Prostate gland (tissue), 2 donors: ENCODE data around the gene TEC. TPM values are rescaled to one million over a fixed set of nuclear protein-coding genes. Genes with fewer than 3 reads are reported as not detected.
"Not testable (repeated sequence)": the region's sequence is repeated elsewhere in the genome, so short reads cannot be mapped to it uniquely, and the experiment has no call there.

ENCODE experiments used
- DNase-seq: peaks from one replicate; pipeline ENCODE4 v3.0.0-alpha.2; 2019; ENCODE audit warnings: low spot score
- H3K27ac ChIP-seq, 2 donors: fragments of 200-600 bp; sonication (generic); 2 replicates each; pipeline ENCODE4 v1.5.1; 2017 to 2019
- H3K27me3 ChIP-seq: fragments of 200-600 bp; sonication (generic); replicated peaks from 2 replicates; pipeline ENCODE4 v1.5.1; 2019; ENCODE audit not compliant: insufficient read depth
- H3K36me3 ChIP-seq, 2 donors: fragments of 200-600 bp; sonication (generic); 1 replicate in 1 of 2; 2 replicates in 1 of 2; pipeline versions ENCODE4 v1.5.1 to v1.8.1; 2017 to 2019
- H3K4me1 ChIP-seq: fragments of 200-600 bp; sonication (generic); replicated peaks from 2 replicates; pipeline ENCODE4 v1.5.1; 2019
- H3K4me3 ChIP-seq, 2 donors: fragments of 200-600 bp; sonication (generic); 2 replicates each; pipeline ENCODE4 v1.5.1; 2017 to 2019
- H3K9me3 ChIP-seq: fragments of 200-600 bp; sonication (generic); 2 replicates; pipeline ENCODE4 v1.5.1; 2017
- POLR2A ChIP-seq: fragments of 450-650 bp; IDR thresholded peaks from one replicate; pipeline ENCODE4 v1.6.1; 2016; ENCODE audit warnings: antibody characterized with exemption, mild to moderate bottlenecking
- POLR2AphosphoS5 ChIP-seq: sonication (generic); formaldehyde crosslinking; IDR thresholded peaks from one replicate; pipeline ENCODE4 v1.6.1; 2017; ENCODE audit warnings: antibody characterized with exemption
- WGBS: methylation state at CpG from one replicate; pipeline ENCODE4 v1.1.5; 2018; 5-methylcytosine and 5-hydroxymethylcytosine counted together
- intact Hi-C: fragments of 100-400 bp; cut with DNase I; formaldehyde crosslinking; loops from one replicate; pipeline ENCODE4 v1.14.2; 2022
- total RNA-seq, 2 donors: library from RNA; depleted of rRNA; stranded (reverse); fragments of >200 nt; gene quantifications; one replicate each; pipeline ENCODE4 v1.1.0, GENCODE V29; 2016
- TF ChIP-seq, protein P1 (sequence below), 4 experiments: fragments of 200-600 bp in 2 of 4; fragments of 450-650 bp in 2 of 4; sonication (generic) in 2 of 4; IDR thresholded peaks; 1 replicate in 3 of 4; 2 replicates in 1 of 4; pipeline ENCODE4 v1.5.1; 2016 to 2019; ENCODE audit warnings: antibody characterized with exemption in 4 of 4, mild to moderate bottlenecking in 2 of 4, moderate library complexity in 2 of 4

The TEC gene
- total RNA-seq, 2 donors from 2014 or later: 0.96 to 6.4 TPM

DNA sequence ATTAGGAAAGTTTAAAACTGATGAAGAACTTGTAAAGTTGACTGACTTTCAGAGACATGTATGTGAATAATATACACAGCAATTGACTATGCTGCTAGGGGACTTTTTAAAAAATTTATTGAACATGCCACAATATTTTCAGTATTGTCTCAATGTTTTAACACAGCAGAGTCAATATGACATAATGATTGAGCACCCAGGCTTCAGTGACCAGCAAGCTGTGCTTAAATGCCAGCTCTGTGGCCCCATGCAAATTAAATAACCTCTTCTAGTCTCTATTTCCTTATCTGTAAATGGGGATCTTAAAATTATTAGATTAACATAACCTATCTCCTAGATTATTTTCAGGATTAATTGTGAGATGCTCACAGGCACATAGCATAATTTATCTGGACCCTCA lies 78.8 kb downstream of the TEC start:
- H3K36me3 ChIP-seq: no peaks in the 10 kb centered on the region
- intact Hi-C loops: no loop called here
- no peaks in the 10 kb centered on the region for H3K27me3 ChIP-seq
- DNase-seq: no peak
- no peaks in the 10 kb centered on the region for H3K4me1 ChIP-seq
- no peak overlapping the region for H3K27ac ChIP-seq
- TF ChIP-seq, protein P1, sequence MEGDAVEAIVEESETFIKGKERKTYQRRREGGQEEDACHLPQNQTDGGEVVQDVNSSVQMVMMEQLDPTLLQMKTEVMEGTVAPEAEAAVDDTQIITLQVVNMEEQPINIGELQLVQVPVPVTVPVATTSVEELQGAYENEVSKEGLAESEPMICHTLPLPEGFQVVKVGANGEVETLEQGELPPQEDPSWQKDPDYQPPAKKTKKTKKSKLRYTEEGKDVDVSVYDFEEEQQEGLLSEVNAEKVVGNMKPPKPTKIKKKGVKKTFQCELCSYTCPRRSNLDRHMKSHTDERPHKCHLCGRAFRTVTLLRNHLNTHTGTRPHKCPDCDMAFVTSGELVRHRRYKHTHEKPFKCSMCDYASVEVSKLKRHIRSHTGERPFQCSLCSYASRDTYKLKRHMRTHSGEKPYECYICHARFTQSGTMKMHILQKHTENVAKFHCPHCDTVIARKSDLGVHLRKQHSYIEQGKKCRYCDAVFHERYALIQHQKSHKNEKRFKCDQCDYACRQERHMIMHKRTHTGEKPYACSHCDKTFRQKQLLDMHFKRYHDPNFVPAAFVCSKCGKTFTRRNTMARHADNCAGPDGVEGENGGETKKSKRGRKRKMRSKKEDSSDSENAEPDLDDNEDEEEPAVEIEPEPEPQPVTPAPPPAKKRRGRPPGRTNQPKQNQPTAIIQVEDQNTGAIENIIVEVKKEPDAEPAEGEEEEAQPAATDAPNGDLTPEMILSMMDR (IDR thresholded peaks at IDR 0.05): no peak
- TF ChIP-seq POLR2AphosphoS5: no peak
- no peaks in the 10 kb centered on the region for H3K9me3 ChIP-seq
- H3K4me3 ChIP-seq: no peak overlapping the region

DNA sequence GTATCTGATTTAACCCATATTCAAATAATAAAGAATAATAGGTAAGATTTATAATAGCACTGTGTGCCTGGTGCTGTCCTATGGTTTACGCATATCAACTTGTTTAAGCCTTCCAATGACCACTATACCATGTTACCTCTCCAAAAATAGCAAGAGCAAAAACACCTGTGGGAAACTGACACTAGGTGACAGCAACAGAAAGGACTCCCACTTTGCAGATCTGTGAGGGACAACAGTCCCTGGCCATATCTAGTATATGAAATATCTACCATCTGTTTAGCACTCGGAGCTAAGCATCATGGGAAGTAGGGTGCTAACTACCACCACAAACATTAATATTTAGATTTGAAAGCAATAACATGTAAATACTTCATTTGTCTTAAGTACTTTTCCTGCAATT lies 79.9 kb downstream of the TEC start:
- intact Hi-C loops: no loop called here
- WGBS: 85% methylated on average over 2 of the region's 2 CpGs
- no peaks in the 10 kb centered on the region for H3K36me3 ChIP-seq
- no peaks in the 10 kb centered on the region for H3K9me3 ChIP-seq
- H3K4me1 ChIP-seq: no peaks in the 10 kb centered on the region
- DNase-seq: no peak
- no peak overlapping the region for H3K27ac ChIP-seq
- H3K4me3 ChIP-seq: no peak overlapping the region
- no peaks in the 10 kb centered on the region for H3K27me3 ChIP-seq
- no peak for TF ChIP-seq POLR2AphosphoS5
- no peak for TF ChIP-seq POLR2A
- TF ChIP-seq, protein P1 (IDR thresholded peaks at IDR 0.05): no peak

DNA sequence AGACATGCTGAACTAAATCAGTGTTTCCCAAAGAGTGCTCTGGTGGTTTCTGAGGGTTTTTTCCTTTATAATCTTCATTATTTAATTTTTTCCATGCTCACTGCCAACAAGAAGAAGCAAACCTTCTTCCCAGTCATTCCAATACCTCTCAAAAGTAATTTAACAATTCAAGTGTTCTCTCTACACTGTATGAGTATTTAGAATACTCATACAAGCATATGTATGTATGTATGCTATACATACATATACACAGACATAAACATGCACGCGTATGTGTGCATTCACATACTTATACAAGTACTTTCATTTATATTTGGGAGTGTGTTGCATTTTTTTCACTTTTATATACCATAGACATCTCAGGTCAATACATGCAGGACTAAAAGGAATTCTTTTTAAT lies 81.2 kb downstream of the TEC start:
- Histone ChIP-seq H3K9me3 (no peaks in the 10 kb centered on the region), H3K36me3 (no peaks in the 10 kb centered on the region), H3K4me1 (no peaks in the 10 kb centered on the region), H3K27ac (no peak overlapping the region), H3K4me3 (no peak overlapping the region), H3K27me3 (no peaks in the 10 kb centered on the region)
- DNase-seq: no peak
- TF ChIP-seq, protein P1 (IDR thresholded peaks at IDR 0.05): no peak
- no peak for TF ChIP-seq POLR2A
- no peak for TF ChIP-seq POLR2AphosphoS5
- 93% methylated on average over 2 of the region's 2 CpGs for WGBS
- intact Hi-C loops: no loop called here

- H3K36me3 ChIP-seq: no peaks in the 10 kb centered on the region
- TF ChIP-seq, protein P1 (IDR thresholded peaks at IDR 0.05): no peak
- TF ChIP-seq POLR2A: no peak
- TF ChIP-seq POLR2AphosphoS5: no peak
- no peak overlapping the region for H3K4me3 ChIP-seq
- intact Hi-C loops: no loop called here
- no peak for DNase-seq
- H3K9me3 ChIP-seq: no peaks in the 10 kb centered on the region
- H3K27me3 ChIP-seq: no peaks in the 10 kb centered on the region
- H3K4me1 ChIP-seq: no peaks in the 10 kb centered on the region
- no peak overlapping the region for H3K27ac ChIP-seq
- WGBS: 82% methylated on average over 2 of the region's 2 CpGs
These were observed 81.8 kb downstream of the TEC start for GRCh38 chr4:48187813-48188212.

DNA sequence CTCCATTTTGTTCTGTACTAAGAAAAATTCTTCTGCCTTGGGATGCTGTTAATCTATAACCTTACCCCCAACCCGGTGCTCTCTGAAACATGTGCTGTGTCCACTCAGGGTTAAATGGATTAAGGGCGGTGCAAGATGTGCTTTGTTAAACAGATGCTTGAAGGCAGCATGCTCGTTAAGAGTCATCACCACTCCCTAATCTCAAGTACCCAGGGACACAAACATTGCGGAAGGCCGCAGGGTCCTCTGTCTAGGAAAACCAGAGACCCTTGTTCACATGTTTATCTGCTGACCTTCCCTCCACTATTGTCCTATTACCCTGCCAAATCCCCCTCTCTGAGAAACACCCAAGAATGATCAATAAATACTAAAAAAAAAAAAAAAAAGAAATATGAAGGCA lies 82.6 kb downstream of the TEC start:
- H3K4me3 ChIP-seq, H3K36me3 ChIP-seq, H3K27ac ChIP-seq, DNase-seq, intact Hi-C loops, H3K27me3 ChIP-seq, H3K9me3 ChIP-seq, H3K4me1 ChIP-seq: not testable (repeated sequence)
- 77% methylated on average over 3 of the region's 5 CpGs for WGBS

- H3K36me3 ChIP-seq, H3K4me1 ChIP-seq, H3K4me3 ChIP-seq, DNase-seq, intact Hi-C loops, H3K27ac ChIP-seq, H3K9me3 ChIP-seq, H3K27me3 ChIP-seq: not testable (repeated sequence)
- WGBS: over 99% methylated on average over 30 of the region's 33 CpGs
These were observed 83.2 kb downstream of the TEC start for GRCh38 chr4:48186394-48186793.
